Measurements from ENCODE around the gene ROR2.

Gene ROR2

DNA sequence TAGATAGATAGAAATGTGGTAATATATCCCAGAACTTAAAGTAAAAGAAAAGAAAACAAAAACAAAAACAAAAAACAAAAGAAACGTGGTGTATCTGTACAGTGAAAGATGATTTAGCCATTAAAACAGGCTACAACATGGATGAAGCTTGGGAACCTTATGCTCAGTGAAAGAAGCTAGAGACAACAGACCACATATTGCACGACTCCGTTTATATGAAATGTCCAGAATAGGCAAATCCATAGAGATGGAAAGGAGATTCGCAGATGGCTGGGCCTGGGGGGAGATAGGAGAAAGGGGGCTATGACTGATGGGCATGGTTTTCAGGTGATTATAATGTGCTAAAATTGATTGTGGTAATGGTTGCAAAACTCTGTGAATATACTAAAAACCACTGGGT, 86.6 kb downstream of the ROR2 start:
- no peak for TF ChIP-seq EZH2phosphoT487 (conservative IDR thresholded peaks at IDR 0.05; ENCODE audit: low read length)
- TF ChIP-seq, protein P1, sequence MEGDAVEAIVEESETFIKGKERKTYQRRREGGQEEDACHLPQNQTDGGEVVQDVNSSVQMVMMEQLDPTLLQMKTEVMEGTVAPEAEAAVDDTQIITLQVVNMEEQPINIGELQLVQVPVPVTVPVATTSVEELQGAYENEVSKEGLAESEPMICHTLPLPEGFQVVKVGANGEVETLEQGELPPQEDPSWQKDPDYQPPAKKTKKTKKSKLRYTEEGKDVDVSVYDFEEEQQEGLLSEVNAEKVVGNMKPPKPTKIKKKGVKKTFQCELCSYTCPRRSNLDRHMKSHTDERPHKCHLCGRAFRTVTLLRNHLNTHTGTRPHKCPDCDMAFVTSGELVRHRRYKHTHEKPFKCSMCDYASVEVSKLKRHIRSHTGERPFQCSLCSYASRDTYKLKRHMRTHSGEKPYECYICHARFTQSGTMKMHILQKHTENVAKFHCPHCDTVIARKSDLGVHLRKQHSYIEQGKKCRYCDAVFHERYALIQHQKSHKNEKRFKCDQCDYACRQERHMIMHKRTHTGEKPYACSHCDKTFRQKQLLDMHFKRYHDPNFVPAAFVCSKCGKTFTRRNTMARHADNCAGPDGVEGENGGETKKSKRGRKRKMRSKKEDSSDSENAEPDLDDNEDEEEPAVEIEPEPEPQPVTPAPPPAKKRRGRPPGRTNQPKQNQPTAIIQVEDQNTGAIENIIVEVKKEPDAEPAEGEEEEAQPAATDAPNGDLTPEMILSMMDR (IDR thresholded peaks at IDR 0.05; ENCODE audit: insufficient read depth, low read length, poor library complexity, severe bottlenecking), result no peak
- H3K9me2 ChIP-seq (replicated peaks; ENCODE audit: insufficient read depth, low read length), result no peaks in the 10 kb centered on the region
- H4K20me1 ChIP-seq (ENCODE audit: low read depth, low read length), result no peaks in the 10 kb centered on the region
- no peaks in the 10 kb centered on the region for H3K79me2 ChIP-seq (ENCODE audit: insufficient read depth, low read length)
- H3K4me3 ChIP-seq (ENCODE audit: insufficient read depth, low read length, poor library complexity, severe bottlenecking), result no peak overlapping the region
- no peaks in the 10 kb centered on the region for H3K9me3 ChIP-seq (ENCODE audit: insufficient read depth, low read length)
- H3K4me2 ChIP-seq (ENCODE audit: low read depth, low read length, poor library complexity, severe bottlenecking), result no peak overlapping the region
- no peaks in the 10 kb centered on the region for H3F3A ChIP-seq (ENCODE audit: insufficient read depth)
- no peak overlapping the region for H3K27ac ChIP-seq (ENCODE audit: low read depth, low read length)
- H3K9ac ChIP-seq (ENCODE audit: low read length), result no peak overlapping the region
- H2AFZ ChIP-seq (ENCODE audit: low read depth, low read length, severe bottlenecking), result no peak overlapping the region
- H3K27me3 ChIP-seq (ENCODE audit: low read length), result no peaks in the 10 kb centered on the region
- no peaks in the 10 kb centered on the region for H3K36me3 ChIP-seq (ENCODE audit: low read length)

DNA sequence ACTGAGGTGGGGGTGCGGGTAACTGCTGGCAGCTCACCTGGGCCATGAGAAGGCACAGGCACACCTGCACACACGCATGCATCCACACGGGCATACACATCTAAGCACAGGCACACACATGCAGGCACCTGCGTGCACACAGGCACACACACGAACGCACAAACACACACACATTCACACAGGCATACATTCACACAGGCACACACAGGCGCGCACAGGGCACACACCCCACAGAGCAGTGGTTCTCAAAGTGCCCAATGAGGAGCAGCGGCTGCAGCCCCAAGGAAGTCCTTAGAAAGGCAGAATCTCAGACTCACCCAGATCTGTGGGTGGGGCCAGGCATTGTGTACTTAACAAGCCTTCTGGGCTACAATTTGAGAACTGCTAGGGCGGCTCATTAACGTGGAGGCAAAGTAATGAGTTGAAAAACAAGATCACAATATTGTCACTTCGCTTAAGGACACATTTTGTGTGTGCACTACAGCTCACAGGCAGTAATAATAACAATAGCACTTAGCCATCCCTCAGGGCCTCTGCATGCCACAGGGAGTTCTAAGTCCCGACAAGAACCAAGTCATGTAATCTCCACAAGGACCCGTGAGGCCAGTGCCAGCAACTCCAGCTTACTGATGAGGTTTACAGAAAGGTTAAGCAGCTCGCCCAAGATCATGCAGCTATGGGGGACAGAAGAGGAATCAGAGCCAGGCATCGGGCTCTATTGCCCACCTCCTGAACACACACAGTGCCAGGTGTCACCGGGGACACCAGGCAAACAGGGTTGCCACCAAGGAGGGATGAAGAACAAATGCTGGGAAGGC, 91.6 kb downstream of the ROR2 start:
- H3K27ac ChIP-seq (ENCODE audit: low read depth, low read length), result no peak overlapping the region
- H3K4me2 ChIP-seq (ENCODE audit: low read depth, low read length, poor library complexity, severe bottlenecking), result no peak overlapping the region
- no peak overlapping the region for H2AFZ ChIP-seq (ENCODE audit: low read depth, low read length, severe bottlenecking)
- H3K9me2 ChIP-seq (replicated peaks; ENCODE audit: insufficient read depth, low read length), result no peaks in the 10 kb centered on the region
- no peak for TF ChIP-seq EZH2phosphoT487 (conservative IDR thresholded peaks at IDR 0.05; ENCODE audit: low read length)
- TF ChIP-seq, protein P1 (IDR thresholded peaks at IDR 0.05; ENCODE audit: insufficient read depth, low read length, poor library complexity, severe bottlenecking), result no peak
- H3F3A ChIP-seq (ENCODE audit: insufficient read depth), result no peaks in the 10 kb centered on the region
- H3K9ac ChIP-seq (ENCODE audit: low read length), result no peak overlapping the region
- H3K4me3 ChIP-seq (ENCODE audit: insufficient read depth, low read length, poor library complexity, severe bottlenecking), result no peak overlapping the region
- no peaks in the 10 kb centered on the region for H3K79me2 ChIP-seq (ENCODE audit: insufficient read depth, low read length)
- no peaks in the 10 kb centered on the region for H3K9me3 ChIP-seq (ENCODE audit: insufficient read depth, low read length)
- no peaks in the 10 kb centered on the region for H4K20me1 ChIP-seq (ENCODE audit: low read depth, low read length)
- H3K36me3 ChIP-seq (ENCODE audit: low read length), result no peaks in the 10 kb centered on the region
- H3K27me3 ChIP-seq (ENCODE audit: low read length), result no peaks in the 10 kb centered on the region

DNA sequence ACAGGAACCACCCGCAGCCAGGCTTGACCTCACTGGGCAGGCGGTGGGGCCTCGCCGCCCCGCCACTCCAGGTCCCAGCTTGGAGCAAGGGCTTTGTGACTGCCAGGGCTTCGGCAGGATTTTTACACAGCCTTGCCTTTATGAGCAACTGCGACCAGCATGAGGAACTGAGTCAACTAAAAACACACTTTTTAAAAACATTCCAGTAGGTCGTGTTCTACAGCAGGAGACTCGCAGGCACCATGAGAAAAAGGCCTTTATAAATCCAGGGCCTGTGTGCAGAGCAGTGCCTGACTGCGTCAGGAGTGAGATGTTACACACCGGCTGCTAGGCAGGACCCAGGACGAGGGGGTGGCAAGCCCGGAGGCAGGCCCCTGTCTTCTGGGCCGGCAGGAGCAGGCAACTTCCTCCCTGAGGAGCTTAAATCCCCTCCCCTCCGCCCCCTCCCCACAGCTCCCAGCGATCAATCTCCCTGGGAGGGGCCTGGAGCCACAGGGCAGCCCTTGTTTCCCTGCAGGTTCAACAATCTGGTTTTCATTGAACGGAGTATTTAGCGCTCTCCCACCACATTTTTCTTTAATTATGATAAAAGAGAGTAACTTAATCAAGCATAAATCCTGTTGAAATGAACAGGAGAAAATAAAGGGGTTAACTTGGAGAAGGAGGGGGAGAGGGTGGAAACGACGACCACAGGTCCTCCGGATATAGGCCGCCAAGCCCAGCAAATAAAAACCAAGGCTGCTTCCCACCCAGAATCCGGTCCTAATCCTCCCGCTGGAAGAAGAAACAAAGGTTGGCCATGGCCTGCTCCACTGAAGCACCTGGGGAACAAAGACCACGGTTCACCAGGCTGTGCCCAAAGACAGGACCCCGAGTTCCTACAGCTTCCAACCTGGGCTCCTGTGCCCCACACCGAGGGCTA, 92.5 kb downstream of the ROR2 start:
- Histone ChIP-seq H3K9me3 (ENCODE audit: insufficient read depth, low read length) (no peaks in the 10 kb centered on the region), H3K36me3 (ENCODE audit: low read length) (no peaks in the 10 kb centered on the region), H3K9me2 (replicated peaks; ENCODE audit: insufficient read depth, low read length) (no peaks in the 10 kb centered on the region), H3K4me2 (ENCODE audit: low read depth, low read length, poor library complexity, severe bottlenecking) (no peak overlapping the region), H3K9ac (ENCODE audit: low read length) (no peak overlapping the region), H3K4me3 (ENCODE audit: insufficient read depth, low read length, poor library complexity, severe bottlenecking) (no peak overlapping the region), H3K27ac (ENCODE audit: low read depth, low read length) (no peak overlapping the region), H3K79me2 (ENCODE audit: insufficient read depth, low read length) (no peaks in the 10 kb centered on the region), H4K20me1 (ENCODE audit: low read depth, low read length) (no peaks in the 10 kb centered on the region), H2AFZ (ENCODE audit: low read depth, low read length, severe bottlenecking) (no peak overlapping the region), H3K27me3 (ENCODE audit: low read length) (no peaks in the 10 kb centered on the region), H3F3A (ENCODE audit: insufficient read depth) (no peaks in the 10 kb centered on the region)
- TF ChIP-seq EZH2phosphoT487 (conservative IDR thresholded peaks at IDR 0.05; ENCODE audit: low read length), result no peak
- TF ChIP-seq, protein P1 (IDR thresholded peaks at IDR 0.05; ENCODE audit: insufficient read depth, low read length, poor library complexity, severe bottlenecking), result no peak
